ENCODE measurements around the gene MAEA.

The MAEA gene

GRCh38 chr4:1307951-1308735, 18.5 kb downstream of the MAEA start:
- POLR2A ChIA-PET: interaction anchor here (0.6 kb wide), 1 partner anchor 16 kb away, joined by 3 read pairs; no protein-coding TSS in a partner anchor
- 97% methylated on average over 33 of the region's 34 CpGs for WGBS (ENCODE audit: insufficient coverage)
- CTCF ChIA-PET: interaction anchor here (1.0 to 1.4 kb wide), 4 partner anchors 18 to 45 kb away, joined by 3 to 6 read pairs (median 4); partner anchors contain the start of gene UVSSA
- Histone ChIP-seq H3K27ac (ENCODE audit: insufficient read depth in 1 of 2, low read depth in 1 of 2, low read length in 2 of 2, poor library complexity in 1 of 2, severe bottlenecking in 2 of 2) (no peak overlapping the region), H3K4me1 (ENCODE audit: control extremely low read depth in 1 of 4, control insufficient read depth in 4 of 4, insufficient read depth in 4 of 4, low read length in 3 of 4) (peaks cover 6 to 21% (median 20%) of the 10 kb centered on the region in 4 experiments), H3K27me3 (replicated peaks in 2 of 5; ENCODE audit: control insufficient read depth in 4 of 5, insufficient read depth in 5 of 5, low read length in 4 of 5) (no peaks in the 10 kb centered on the region), H3K4me3 (ENCODE audit: control insufficient read depth in 1 of 7, extremely low read depth in 1 of 7, insufficient read depth in 4 of 7, low read depth in 2 of 7, low read length in 6 of 7) (no peak overlapping the region), H3K36me3 (ENCODE audit: control insufficient read depth in 4 of 4, insufficient read depth in 4 of 4, low read length in 3 of 4) (peaks cover 3 to 34% (median 18%) of the 10 kb centered on the region in 4 experiments), H3K9me3 (ENCODE audit: control extremely low read depth in 1 of 5, control insufficient read depth in 4 of 5, insufficient read depth in 2 of 5, low read depth in 1 of 5, low read length in 4 of 5) (peaks cover 0 to 2% (median 0%) of the 10 kb centered on the region in 5 experiments)
- no peak for DNase-seq

- peaks cover 3 to 41% (median 29%) of the 10 kb centered on the region in 4 experiments for H3K36me3 ChIP-seq (ENCODE audit: control insufficient read depth in 4 of 4, insufficient read depth in 4 of 4, low read length in 3 of 4)
- 11% methylated on average over 35 of the region's 36 CpGs for WGBS (ENCODE audit: insufficient coverage)
- H3K9me3 ChIP-seq (ENCODE audit: control extremely low read depth in 1 of 5, control insufficient read depth in 4 of 5, insufficient read depth in 2 of 5, low read depth in 1 of 5, low read length in 4 of 5): peaks cover 0 to 6% (median 0%) of the 10 kb centered on the region in 5 experiments
- ChIA-PET CTCF (interaction anchor here (1.0 to 1.4 kb wide), 6 partner anchors 8 to 44 kb away, joined by 3 to 6 read pairs (median 4); partner anchors contain the start of gene UVSSA), POLR2A (no interaction called here)
- H3K4me1 ChIP-seq (ENCODE audit: control extremely low read depth in 1 of 4, control insufficient read depth in 4 of 4, insufficient read depth in 4 of 4, low read length in 3 of 4): peaks cover 6 to 21% (median 20%) of the 10 kb centered on the region in 4 experiments
- peak; percentile 69 to 90 (median 87) for DNase-seq
- H3K27ac ChIP-seq (ENCODE audit: insufficient read depth in 1 of 2, low read depth in 1 of 2, low read length in 2 of 2, poor library complexity in 1 of 2, severe bottlenecking in 2 of 2): peak overlapping the region; percentile 8 to 54
- peak overlapping the region in 5 of 7 experiments; percentile 32 to 74 (median 54) for H3K4me3 ChIP-seq (ENCODE audit: control insufficient read depth in 1 of 7, extremely low read depth in 1 of 7, insufficient read depth in 4 of 7, low read depth in 2 of 7, low read length in 6 of 7)
- no peaks in the 10 kb centered on the region for H3K27me3 ChIP-seq (replicated peaks in 2 of 5; ENCODE audit: control insufficient read depth in 4 of 5, insufficient read depth in 5 of 5, low read length in 4 of 5)
These were observed 19.7 kb downstream of the MAEA start for GRCh38 chr4:1309261-1310010.

- ChIA-PET POLR2A (no interaction called here), CTCF (interaction anchor here (1.3 to 1.4 kb wide), 2 partner anchors 9 to 18 kb away, joined by 3 to 5 read pairs; no protein-coding TSS in a partner anchor)
- DNase-seq: no peak
- Histone ChIP-seq H3K9me3 (ENCODE audit: control extremely low read depth in 1 of 5, control insufficient read depth in 4 of 5, insufficient read depth in 2 of 5, low read depth in 1 of 5, low read length in 4 of 5) (peaks cover 0 to 6% (median 0%) of the 10 kb centered on the region in 5 experiments), H3K27ac (ENCODE audit: insufficient read depth in 1 of 2, low read depth in 1 of 2, low read length in 2 of 2, poor library complexity in 1 of 2, severe bottlenecking in 2 of 2) (no peak overlapping the region), H3K4me1 (ENCODE audit: control extremely low read depth in 1 of 4, control insufficient read depth in 4 of 4, insufficient read depth in 4 of 4, low read length in 3 of 4) (peaks cover 6 to 21% (median 20%) of the 10 kb centered on the region in 4 experiments), H3K27me3 (replicated peaks in 2 of 5; ENCODE audit: control insufficient read depth in 4 of 5, insufficient read depth in 5 of 5, low read length in 4 of 5) (no peaks in the 10 kb centered on the region), H3K36me3 (ENCODE audit: control insufficient read depth in 4 of 4, insufficient read depth in 4 of 4, low read length in 3 of 4) (peaks cover 2 to 47% (median 34%) of the 10 kb centered on the region in 4 experiments), H3K4me3 (ENCODE audit: control insufficient read depth in 1 of 7, extremely low read depth in 1 of 7, insufficient read depth in 4 of 7, low read depth in 2 of 7, low read length in 6 of 7) (peak overlapping the region in 4 of 7 experiments; percentile 32 to 74 (median 54))
- 92% methylated on average over 30 of the region's 32 CpGs for WGBS (ENCODE audit: insufficient coverage)
These were observed 20.5 kb downstream of the MAEA start for GRCh38 chr4:1310031-1310795.

GRCh38 chr4:1310796-1311631, 21.3 kb downstream of the MAEA start:
- Histone ChIP-seq H3K4me3 (ENCODE audit: control insufficient read depth in 1 of 7, extremely low read depth in 1 of 7, insufficient read depth in 4 of 7, low read depth in 2 of 7, low read length in 6 of 7) (no peak overlapping the region), H3K27me3 (replicated peaks in 2 of 5; ENCODE audit: control insufficient read depth in 4 of 5, insufficient read depth in 5 of 5, low read length in 4 of 5) (no peaks in the 10 kb centered on the region), H3K27ac (ENCODE audit: insufficient read depth in 1 of 2, low read depth in 1 of 2, low read length in 2 of 2, poor library complexity in 1 of 2, severe bottlenecking in 2 of 2) (no peak overlapping the region), H3K4me1 (ENCODE audit: control extremely low read depth in 1 of 4, control insufficient read depth in 4 of 4, insufficient read depth in 4 of 4, low read length in 3 of 4) (peaks cover 6 to 21% (median 20%) of the 10 kb centered on the region in 4 experiments), H3K9me3 (ENCODE audit: control extremely low read depth in 1 of 5, control insufficient read depth in 4 of 5, insufficient read depth in 2 of 5, low read depth in 1 of 5, low read length in 4 of 5) (peaks cover 0 to 6% (median 0%) of the 10 kb centered on the region in 5 experiments), H3K36me3 (ENCODE audit: control insufficient read depth in 4 of 4, insufficient read depth in 4 of 4, low read length in 3 of 4) (peaks cover 2 to 48% (median 37%) of the 10 kb centered on the region in 4 experiments)
- DNase-seq: peak in 1 of 3 donors; percentile 18
- WGBS (ENCODE audit: insufficient coverage): 95% methylated on average over 49 of the region's 49 CpGs
- POLR2A ChIA-PET: no interaction called here
- CTCF ChIA-PET: interaction anchor here (1.3 kb wide), 1 partner anchor 9 kb away, joined by 5 read pairs; no protein-coding TSS in a partner anchor

- WGBS (ENCODE audit: insufficient coverage): 98% methylated on average over 20 of the region's 20 CpGs
- Histone ChIP-seq H3K4me1 (ENCODE audit: control extremely low read depth in 1 of 4, control insufficient read depth in 4 of 4, insufficient read depth in 4 of 4, low read length in 3 of 4) (peaks cover 6 to 21% (median 20%) of the 10 kb centered on the region in 4 experiments), H3K4me3 (ENCODE audit: control insufficient read depth in 1 of 7, extremely low read depth in 1 of 7, insufficient read depth in 4 of 7, low read depth in 2 of 7, low read length in 6 of 7) (no peak overlapping the region), H3K27ac (ENCODE audit: insufficient read depth in 1 of 2, low read depth in 1 of 2, low read length in 2 of 2, poor library complexity in 1 of 2, severe bottlenecking in 2 of 2) (no peak overlapping the region), H3K9me3 (ENCODE audit: control extremely low read depth in 1 of 5, control insufficient read depth in 4 of 5, insufficient read depth in 2 of 5, low read depth in 1 of 5, low read length in 4 of 5) (peaks cover 0 to 6% (median 0%) of the 10 kb centered on the region in 5 experiments), H3K36me3 (ENCODE audit: control insufficient read depth in 4 of 4, insufficient read depth in 4 of 4, low read length in 3 of 4) (peaks cover 6 to 63% (median 49%) of the 10 kb centered on the region in 4 experiments), H3K27me3 (replicated peaks in 2 of 5; ENCODE audit: control insufficient read depth in 4 of 5, insufficient read depth in 5 of 5, low read length in 4 of 5) (no peaks in the 10 kb centered on the region)
- POLR2A ChIA-PET: no interaction called here
- DNase-seq: no peak
- CTCF ChIA-PET: interaction anchor here (0.6 kb wide), 1 partner anchor 1215 kb away, joined by 3 read pairs; no protein-coding TSS in a partner anchor
These were observed 23.3 kb downstream of the MAEA start for GRCh38 chr4:1312821-1313640.
